HCT116 (cell line): ENCODE measurements around the gene FRMPD4. TPM values are rescaled to one million over a fixed set of nuclear protein-coding genes. Genes with fewer than 3 reads are reported as not detected.

ENCODE experiments used
- ATAC-seq: fragments of 200-7000 bp; cut with Tn5 transposase; 2 replicates; pipeline ENCODE4 v1.9.1; 2020; ENCODE audit warnings: mild to moderate bottlenecking, moderate library complexity
- BruUV-seq: library from RNA; stranded (reverse); fragments of 400-500 nt; replicated peaks from 2 replicates; lab custom pipeline; 2021; lab: Mats Ljungman, UMichigan
- CTCF ChIA-PET: fragments of 300-600 bp; sonication (Branson Sonifier 250); formaldehyde crosslinking; loops from one replicate; lab custom pipeline; 2021; ENCODE audit warnings: antibody characterized with exemption; lab: Charles Lee
- POLR2A ChIA-PET: fragments of 300-600, 350-600 bp; sonication (Branson Sonifier 250); formaldehyde crosslinking; loops from one replicate; lab custom pipeline; 2021; ENCODE audit warnings: antibody characterized with exemption; lab: Charles Lee
- RAD21 ChIA-PET, 2 experiments: fragments of 300-600 bp; sonication (Branson Sonifier 250); formaldehyde crosslinking; loops; one replicate each; lab custom pipeline; 2023; ENCODE audit warnings: low total read pairs in 2 of 2; ENCODE audit not compliant: uncharacterized antibody in 2 of 2, unreplicated experiment in 2 of 2, low non-redundant PET in 1 of 2; lab: Charles Lee
- DNase-seq: peaks from one replicate; pipeline ENCODE4 v3.0.0-alpha.2; 2010; ENCODE audit warnings: low read depth, low spot score
- H2AFZ ChIP-seq: fragments of 200-600 bp; shearing (Covaris generic), sonication (generic); 2 replicates; pipeline ENCODE4 v1.6.1; 2017; ENCODE audit warnings: low read depth, mixed run types, mixed read lengths, antibody characterized with exemption, low read length; ENCODE audit not compliant: poor library complexity, severe bottlenecking
- H3K27ac ChIP-seq: 2 replicates; pipeline ENCODE4 v1.5.1; 2012; ENCODE audit warnings: low read depth, low read length
- H3K27me3 ChIP-seq: fragments of 200-600 bp; sonication (generic); 2 replicates; pipeline ENCODE4 v1.6.1; 2016; ENCODE audit warnings: mixed run types, low read length, mixed read lengths; ENCODE audit not compliant: insufficient read depth
- H3K36me3 ChIP-seq, 2 experiments: fragments of 200-500 bp in 1 of 2; fragments of 200-600 bp in 1 of 2; sonication (Bioruptor generic) in 1 of 2; sonication (generic) in 1 of 2; 2 replicates each; pipeline versions ENCODE4 v1.5.1 to v1.6.1; 2014 to 2016; ENCODE audit warnings: low read length in 2 of 2, inconsistent platforms in 1 of 2, mixed read lengths in 1 of 2, mixed run types in 1 of 2; ENCODE audit not compliant: insufficient read depth in 2 of 2, control insufficient read depth in 1 of 2
- H3K4me1 ChIP-seq, 2 experiments: fragments of 200-600 bp in 1 of 2; sonication (generic) in 1 of 2; 2 replicates each; pipeline versions ENCODE4 v1.5.1 to v1.6.1; 2012 to 2017; ENCODE audit warnings: low read length in 2 of 2, inconsistent platforms in 1 of 2, mild to moderate bottlenecking in 1 of 2, mixed read lengths in 1 of 2, mixed run types in 1 of 2, moderate library complexity in 1 of 2; ENCODE audit not compliant: insufficient read depth in 2 of 2, control insufficient read depth in 1 of 2
- H3K4me2 ChIP-seq: fragments of 200-600 bp; sonication (generic); 2 replicates; pipeline ENCODE4 v1.6.1; 2017; ENCODE audit warnings: mixed run types, low read length, mixed read lengths
- H3K4me3 ChIP-seq, 2 experiments: fragments of 200-600 bp in 1 of 2; sonication (generic) in 1 of 2; replicated peaks in 1 of 2; 2 replicates each; pipeline ENCODE4 v1.5.1; 2011 to 2016; ENCODE audit warnings: low read length in 2 of 2, control low read depth in 1 of 2, low read depth in 1 of 2, mild to moderate bottlenecking in 1 of 2, mixed read lengths in 1 of 2, mixed run types in 1 of 2
- H3K79me2 ChIP-seq: fragments of 200-600 bp; sonication (generic); 2 replicates; pipeline ENCODE4 v1.6.1; 2017; ENCODE audit warnings: mild to moderate bottlenecking, mixed run types, low read length, moderate library complexity, mixed read lengths; ENCODE audit not compliant: insufficient read depth
- H3K9ac ChIP-seq: fragments of 200-600 bp; sonication (generic); 2 replicates; pipeline ENCODE4 v1.6.1; 2016; ENCODE audit warnings: low read length, mixed read lengths
- H3K9me2 ChIP-seq: fragments of 200-600 bp; sonication (generic), shearing (Covaris generic); 2 replicates; pipeline ENCODE4 v1.6.1; 2017; ENCODE audit warnings: mixed run types, mild to moderate bottlenecking, moderate library complexity; ENCODE audit not compliant: insufficient read depth
- H3K9me3 ChIP-seq, 2 experiments: fragments of 200-500 bp in 1 of 2; fragments of 200-600 bp in 1 of 2; sonication (Bioruptor generic) in 1 of 2; sonication (generic) in 1 of 2; 2 replicates each; pipeline ENCODE4 v1.6.1; 2014 to 2017; ENCODE audit warnings: low read length in 2 of 2, mixed read lengths in 2 of 2, inconsistent platforms in 1 of 2, low read depth in 1 of 2, mild to moderate bottlenecking in 1 of 2, mixed run types in 1 of 2, moderate library complexity in 1 of 2; ENCODE audit not compliant: control insufficient read depth in 1 of 2, insufficient read depth in 1 of 2
- H4K20me1 ChIP-seq: fragments of 200-600 bp; sonication (generic), shearing (Covaris generic); 2 replicates; pipeline ENCODE4 v1.6.1; 2017; ENCODE audit warnings: mixed run types, mild to moderate bottlenecking, moderate library complexity; ENCODE audit not compliant: insufficient read depth
- CBX3 ChIP-seq: IDR thresholded peaks from 2 replicates; pipeline ENCODE4 v1.6.1; 2012; ENCODE audit warnings: low read depth
- EGR1 ChIP-seq: IDR thresholded peaks from 2 replicates; pipeline ENCODE4 v1.6.1; 2012; ENCODE audit warnings: low read depth
- EZH2phosphoT487 ChIP-seq: fragments of 200-600 bp; IDR thresholded peaks from 2 replicates; pipeline ENCODE4 v1.6.1; 2018; ENCODE audit warnings: antibody characterized with exemption, borderline replicate concordance
- FOSL1 ChIP-seq: IDR thresholded peaks from 2 replicates; pipeline ENCODE4 v1.6.1; 2012; ENCODE audit warnings: low read depth
- JUND ChIP-seq: IDR thresholded peaks from 2 replicates; pipeline ENCODE4 v1.6.1; 2012
- POLR2A ChIP-seq: IDR thresholded peaks from 2 replicates; pipeline ENCODE4 v1.7.0; 2011; ENCODE audit warnings: borderline replicate concordance; ENCODE audit not compliant: insufficient read depth, insufficient read length; ENCODE audit errors: extremely low read depth
- RAD21 ChIP-seq: IDR thresholded peaks from 2 replicates; pipeline ENCODE4 v1.6.1; 2012; ENCODE audit warnings: low read depth, mild to moderate bottlenecking
- SP1 ChIP-seq: IDR thresholded peaks from 2 replicates; pipeline ENCODE4 v1.6.1; 2012; ENCODE audit warnings: low read depth
- ZFX ChIP-seq: fragments of 450-650 bp; IDR thresholded peaks from 2 replicates; pipeline ENCODE4 v1.6.1; 2017
- ZNF274 ChIP-seq: fragments of 200-500 bp; sonication (Bioruptor generic); IDR thresholded peaks from 2 replicates; pipeline ENCODE4 v1.6.1; 2014; ENCODE audit warnings: mild to moderate bottlenecking, low read depth, low read length, inconsistent platforms
- intact Hi-C: fragments of 100-400 bp; cut with micrococcal nuclease; formaldehyde crosslinking; loops from 2 replicates; pipeline ENCODE4 v1.10.0; 2022
- total RNA-seq: library from RNA; stranded (reverse); gene quantifications from one replicate; pipeline ENCODE4 v1.2.1, GENCODE V29; 2021; ENCODE audit not compliant: unreplicated experiment
- TF ChIP-seq, protein P1 (sequence below): IDR thresholded peaks from 2 replicates; pipeline ENCODE4 v1.6.1; 2012; ENCODE audit warnings: low read depth
- TF ChIP-seq, protein P2 (sequence below), 3 experiments: fragments of 200-600 bp in 1 of 3; sonication (generic) in 1 of 3; IDR thresholded peaks in 2 of 3; conservative IDR thresholded peaks in 1 of 3; 2 replicates each; pipeline ENCODE4 v1.5.1; 2012 to 2017; ENCODE audit warnings: low read depth in 2 of 3, low read length in 2 of 3, antibody characterized with exemption in 1 of 3, borderline replicate concordance in 1 of 3, control low read depth in 1 of 3, mild to moderate bottlenecking in 1 of 3, mixed read lengths in 1 of 3, mixed run types in 1 of 3, moderate library complexity in 1 of 3; ENCODE audit not compliant: insufficient read depth in 1 of 3
- TF ChIP-seq, protein P3 (sequence below): IDR thresholded peaks from 2 replicates; pipeline ENCODE4 v1.6.1; 2011; ENCODE audit warnings: mild to moderate bottlenecking, low read length, moderate library complexity; ENCODE audit not compliant: insufficient replicate concordance; ENCODE audit errors: extremely low read depth

The FRMPD4 gene
- total RNA-seq, 1 experiment from 2014 or later = not detected

DNA sequence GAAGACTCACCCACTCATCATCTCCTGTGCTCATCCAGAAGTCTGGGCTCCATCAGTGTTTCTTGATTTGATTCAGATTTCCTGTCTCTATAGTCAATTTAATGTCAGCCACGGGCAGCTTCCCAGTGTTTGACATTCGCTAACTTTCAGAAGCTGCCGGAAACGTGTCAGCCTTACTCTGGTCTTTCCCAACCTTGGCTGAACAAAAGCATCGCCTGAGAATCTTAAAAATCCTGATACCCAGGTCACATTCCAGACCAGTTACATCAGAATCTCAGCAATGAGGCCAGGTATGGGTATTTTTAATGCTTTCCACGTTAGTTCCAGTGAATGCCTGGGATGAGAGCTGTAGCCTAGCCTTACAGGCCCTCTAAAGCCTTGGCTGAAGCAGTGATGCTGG, 233.8 kb downstream of the FRMPD4 start:
- ChIA-PET CTCF (no interaction called here), RAD21 (no interaction called here), POLR2A (no interaction called here)
- no TSS peak for BruUV-seq
- Histone ChIP-seq H2AFZ (no peak overlapping the region), H3K4me3 (no peak overlapping the region), H3K27me3 (no peaks in the 10 kb centered on the region), H3K27ac (no peak overlapping the region), H3K36me3 (no peaks in the 10 kb centered on the region), H3K4me2 (no peak overlapping the region), H3K9me2 (no peaks in the 10 kb centered on the region), H4K20me1 (no peaks in the 10 kb centered on the region), H3K9ac (no peak overlapping the region), H3K4me1 (no peaks in the 10 kb centered on the region), H3K79me2 (no peaks in the 10 kb centered on the region), H3K9me3 (no peaks in the 10 kb centered on the region)
- intact Hi-C loops = no loop called here
- TF ChIP-seq JUND = no peak
- no peak for TF ChIP-seq SP1
- TF ChIP-seq FOSL1 = no peak
- TF ChIP-seq, protein P1, sequence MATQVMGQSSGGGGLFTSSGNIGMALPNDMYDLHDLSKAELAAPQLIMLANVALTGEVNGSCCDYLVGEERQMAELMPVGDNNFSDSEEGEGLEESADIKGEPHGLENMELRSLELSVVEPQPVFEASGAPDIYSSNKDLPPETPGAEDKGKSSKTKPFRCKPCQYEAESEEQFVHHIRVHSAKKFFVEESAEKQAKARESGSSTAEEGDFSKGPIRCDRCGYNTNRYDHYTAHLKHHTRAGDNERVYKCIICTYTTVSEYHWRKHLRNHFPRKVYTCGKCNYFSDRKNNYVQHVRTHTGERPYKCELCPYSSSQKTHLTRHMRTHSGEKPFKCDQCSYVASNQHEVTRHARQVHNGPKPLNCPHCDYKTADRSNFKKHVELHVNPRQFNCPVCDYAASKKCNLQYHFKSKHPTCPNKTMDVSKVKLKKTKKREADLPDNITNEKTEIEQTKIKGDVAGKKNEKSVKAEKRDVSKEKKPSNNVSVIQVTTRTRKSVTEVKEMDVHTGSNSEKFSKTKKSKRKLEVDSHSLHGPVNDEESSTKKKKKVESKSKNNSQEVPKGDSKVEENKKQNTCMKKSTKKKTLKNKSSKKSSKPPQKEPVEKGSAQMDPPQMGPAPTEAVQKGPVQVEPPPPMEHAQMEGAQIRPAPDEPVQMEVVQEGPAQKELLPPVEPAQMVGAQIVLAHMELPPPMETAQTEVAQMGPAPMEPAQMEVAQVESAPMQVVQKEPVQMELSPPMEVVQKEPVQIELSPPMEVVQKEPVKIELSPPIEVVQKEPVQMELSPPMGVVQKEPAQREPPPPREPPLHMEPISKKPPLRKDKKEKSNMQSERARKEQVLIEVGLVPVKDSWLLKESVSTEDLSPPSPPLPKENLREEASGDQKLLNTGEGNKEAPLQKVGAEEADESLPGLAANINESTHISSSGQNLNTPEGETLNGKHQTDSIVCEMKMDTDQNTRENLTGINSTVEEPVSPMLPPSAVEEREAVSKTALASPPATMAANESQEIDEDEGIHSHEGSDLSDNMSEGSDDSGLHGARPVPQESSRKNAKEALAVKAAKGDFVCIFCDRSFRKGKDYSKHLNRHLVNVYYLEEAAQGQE = no peak
- TF ChIP-seq, protein P2, sequence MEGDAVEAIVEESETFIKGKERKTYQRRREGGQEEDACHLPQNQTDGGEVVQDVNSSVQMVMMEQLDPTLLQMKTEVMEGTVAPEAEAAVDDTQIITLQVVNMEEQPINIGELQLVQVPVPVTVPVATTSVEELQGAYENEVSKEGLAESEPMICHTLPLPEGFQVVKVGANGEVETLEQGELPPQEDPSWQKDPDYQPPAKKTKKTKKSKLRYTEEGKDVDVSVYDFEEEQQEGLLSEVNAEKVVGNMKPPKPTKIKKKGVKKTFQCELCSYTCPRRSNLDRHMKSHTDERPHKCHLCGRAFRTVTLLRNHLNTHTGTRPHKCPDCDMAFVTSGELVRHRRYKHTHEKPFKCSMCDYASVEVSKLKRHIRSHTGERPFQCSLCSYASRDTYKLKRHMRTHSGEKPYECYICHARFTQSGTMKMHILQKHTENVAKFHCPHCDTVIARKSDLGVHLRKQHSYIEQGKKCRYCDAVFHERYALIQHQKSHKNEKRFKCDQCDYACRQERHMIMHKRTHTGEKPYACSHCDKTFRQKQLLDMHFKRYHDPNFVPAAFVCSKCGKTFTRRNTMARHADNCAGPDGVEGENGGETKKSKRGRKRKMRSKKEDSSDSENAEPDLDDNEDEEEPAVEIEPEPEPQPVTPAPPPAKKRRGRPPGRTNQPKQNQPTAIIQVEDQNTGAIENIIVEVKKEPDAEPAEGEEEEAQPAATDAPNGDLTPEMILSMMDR (IDR thresholded peaks at IDR 0.05 in 2 of 3, conservative IDR thresholded peaks at IDR 0.05 in 1 of 3; ENCODE audit: borderline replicate concordance in 1 of 3, insufficient read depth in 1 of 3, low read depth in 2 of 3, low read length in 2 of 3) = no peak
- no peak for TF ChIP-seq POLR2A
- no peak for TF ChIP-seq EZH2phosphoT487
- TF ChIP-seq, protein P3, sequence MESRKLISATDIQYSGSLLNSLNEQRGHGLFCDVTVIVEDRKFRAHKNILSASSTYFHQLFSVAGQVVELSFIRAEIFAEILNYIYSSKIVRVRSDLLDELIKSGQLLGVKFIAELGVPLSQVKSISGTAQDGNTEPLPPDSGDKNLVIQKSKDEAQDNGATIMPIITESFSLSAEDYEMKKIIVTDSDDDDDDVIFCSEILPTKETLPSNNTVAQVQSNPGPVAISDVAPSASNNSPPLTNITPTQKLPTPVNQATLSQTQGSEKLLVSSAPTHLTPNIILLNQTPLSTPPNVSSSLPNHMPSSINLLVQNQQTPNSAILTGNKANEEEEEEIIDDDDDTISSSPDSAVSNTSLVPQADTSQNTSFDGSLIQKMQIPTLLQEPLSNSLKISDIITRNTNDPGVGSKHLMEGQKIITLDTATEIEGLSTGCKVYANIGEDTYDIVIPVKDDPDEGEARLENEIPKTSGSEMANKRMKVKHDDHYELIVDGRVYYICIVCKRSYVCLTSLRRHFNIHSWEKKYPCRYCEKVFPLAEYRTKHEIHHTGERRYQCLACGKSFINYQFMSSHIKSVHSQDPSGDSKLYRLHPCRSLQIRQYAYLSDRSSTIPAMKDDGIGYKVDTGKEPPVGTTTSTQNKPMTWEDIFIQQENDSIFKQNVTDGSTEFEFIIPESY = no peak
- no peak for TF ChIP-seq RAD21
- no peak for TF ChIP-seq ZNF274
- TF ChIP-seq ZFX = no peak
- TF ChIP-seq EGR1 = no peak
- TF ChIP-seq CBX3 = no peak
- ATAC-seq (no peak), DNase-seq (no peak)
